Gastrocnemius medialis (tissue), 4 donors: ENCODE data around the gene WDR54. TPM values are rescaled to one million over a fixed set of nuclear protein-coding genes. Genes with fewer than 3 reads are reported as not detected.

Source experiments
- ATAC-seq, 2 donors: fragments of 150-250 bp; one replicate each; pipeline ENCODE4 v1.9.1; 2016
- DNase-seq, 2 donors: peaks; one replicate each; pipeline ENCODE4 v3.0.0-alpha.2; 2019
- H3K27ac ChIP-seq, 4 donors: fragments of 200-600 bp; sonication (generic); 1 replicate in 1 of 4; 2 replicates in 3 of 4; pipeline ENCODE4 v1.5.1; 2016 to 2018; ENCODE audit warnings: mild to moderate bottlenecking in 2 of 4, moderate library complexity in 1 of 4
- H3K27me3 ChIP-seq, 3 donors: fragments of 200-600 bp; sonication (generic) in 2 of 3; 1 replicate in 1 of 3; 2 replicates in 2 of 3; pipeline versions ENCODE4 v1.5.1 to v1.6.0; 2016 to 2019; ENCODE audit warnings: mild to moderate bottlenecking in 1 of 3, moderate library complexity in 1 of 3
- H3K36me3 ChIP-seq, 2 donors: fragments of 200-600 bp; sonication (generic) in 1 of 2; one replicate each; pipeline ENCODE4 v1.5.1; 2017 to 2018
- H3K4me1 ChIP-seq, 2 donors: fragments of 200-600 bp; sonication (generic) in 1 of 2; one replicate each; pipeline ENCODE4 v1.5.1; 2016 to 2017; ENCODE audit warnings: mild to moderate bottlenecking in 2 of 2
- H3K4me3 ChIP-seq, 4 donors: fragments of 200-600 bp; sonication (generic) in 3 of 4; 1 replicate in 1 of 4; 2 replicates in 3 of 4; pipeline ENCODE4 v1.5.1; 2016 to 2019; ENCODE audit warnings: mild to moderate bottlenecking in 2 of 4
- H3K9me3 ChIP-seq, 3 donors: fragments of 200-600 bp; sonication (generic) in 2 of 3; 1 replicate in 1 of 3; 2 replicates in 2 of 3; pipeline ENCODE4 v1.5.1; 2016 to 2019
- POLR2A ChIP-seq, 2 donors: fragments of 450-650 bp; IDR thresholded peaks; one replicate each; pipeline ENCODE4 v1.6.1; 2017; ENCODE audit warnings: antibody characterized with exemption in 2 of 2, mild to moderate bottlenecking in 2 of 2, moderate library complexity in 2 of 2
- in situ Hi-C, 4 donors: fragments of 200-750 bp; cut with MboI; loops; one replicate each; pipeline versions ENCODE4 v1.15.0 to v1.8.0; 2017; ENCODE audit warnings: low sequenced_read_pairs in 4 of 4
- intact Hi-C: fragments of 100-400 bp; cut with DNase I; formaldehyde crosslinking; loops from one replicate; pipeline ENCODE4 v1.15.1; 2023; ENCODE audit warnings: low total_unique reads
- total RNA-seq, 4 donors: library from RNA; depleted of rRNA; stranded (reverse); fragments of >200 nt; gene quantifications; one replicate each; pipeline versions ENCODE4 v1.1.0 to v1.2.3, GENCODE V29; 2016
- TF ChIP-seq, protein P1 (sequence below), 5 experiments: fragments of 450-650 bp in 3 of 5; fragments of 200-600 bp in 2 of 5; sonication (generic) in 2 of 5; IDR thresholded peaks in 4 of 5; conservative IDR thresholded peaks in 1 of 5; 1 replicate in 4 of 5; 2 replicates in 1 of 5; pipeline ENCODE4 v1.5.1; 2016 to 2019; ENCODE audit warnings: antibody characterized with exemption in 5 of 5, mild to moderate bottlenecking in 3 of 5, moderate library complexity in 3 of 5

WDR54 gene
- total RNA-seq, 4 donors from 2014 or later: 0.51 to 2.1 (median 1.4) TPM

DNA sequence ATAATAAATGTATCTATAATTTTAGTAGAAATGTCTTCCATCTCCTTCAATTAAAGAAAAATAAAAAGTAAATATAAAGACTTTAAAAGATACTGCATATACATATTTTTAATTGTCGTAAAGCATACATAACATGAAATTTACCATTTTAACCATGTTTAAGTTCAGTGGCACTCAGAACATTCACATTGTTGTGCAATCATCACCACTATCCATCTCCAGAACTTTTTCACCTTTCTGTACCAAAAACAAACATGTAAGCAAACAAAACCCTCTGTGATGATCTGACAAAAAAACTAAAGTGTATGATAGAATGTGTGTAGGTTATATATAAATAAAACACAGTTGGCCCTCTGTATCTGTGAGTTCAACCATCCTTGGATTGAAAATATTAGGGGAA lies 28.0 kb upstream of the WDR54 start:
- in situ Hi-C loops: no loop called here
- intact Hi-C loops: loop anchor here (10.0 kb wide), 1 partner anchor 569 kb away; the partner anchor contains the start of gene STAMBP
- DNase-seq (no peak), ATAC-seq (no peak)
- no peak for TF ChIP-seq POLR2A (IDR thresholded peaks at IDR 0.05)
- TF ChIP-seq, protein P1, sequence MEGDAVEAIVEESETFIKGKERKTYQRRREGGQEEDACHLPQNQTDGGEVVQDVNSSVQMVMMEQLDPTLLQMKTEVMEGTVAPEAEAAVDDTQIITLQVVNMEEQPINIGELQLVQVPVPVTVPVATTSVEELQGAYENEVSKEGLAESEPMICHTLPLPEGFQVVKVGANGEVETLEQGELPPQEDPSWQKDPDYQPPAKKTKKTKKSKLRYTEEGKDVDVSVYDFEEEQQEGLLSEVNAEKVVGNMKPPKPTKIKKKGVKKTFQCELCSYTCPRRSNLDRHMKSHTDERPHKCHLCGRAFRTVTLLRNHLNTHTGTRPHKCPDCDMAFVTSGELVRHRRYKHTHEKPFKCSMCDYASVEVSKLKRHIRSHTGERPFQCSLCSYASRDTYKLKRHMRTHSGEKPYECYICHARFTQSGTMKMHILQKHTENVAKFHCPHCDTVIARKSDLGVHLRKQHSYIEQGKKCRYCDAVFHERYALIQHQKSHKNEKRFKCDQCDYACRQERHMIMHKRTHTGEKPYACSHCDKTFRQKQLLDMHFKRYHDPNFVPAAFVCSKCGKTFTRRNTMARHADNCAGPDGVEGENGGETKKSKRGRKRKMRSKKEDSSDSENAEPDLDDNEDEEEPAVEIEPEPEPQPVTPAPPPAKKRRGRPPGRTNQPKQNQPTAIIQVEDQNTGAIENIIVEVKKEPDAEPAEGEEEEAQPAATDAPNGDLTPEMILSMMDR (IDR thresholded peaks at IDR 0.05 in 4 of 5, conservative IDR thresholded peaks at IDR 0.05 in 1 of 5): no peak
- no peaks in the 10 kb centered on the region for H3K9me3 ChIP-seq
- no peak overlapping the region for H3K27ac ChIP-seq
- no peaks in the 10 kb centered on the region for H3K27me3 ChIP-seq
- H3K4me3 ChIP-seq: no peak overlapping the region
- peaks cover 25 to 32% of the 10 kb centered on the region in 2 donors for H3K4me1 ChIP-seq
- H3K36me3 ChIP-seq: no peaks in the 10 kb centered on the region

DNA sequence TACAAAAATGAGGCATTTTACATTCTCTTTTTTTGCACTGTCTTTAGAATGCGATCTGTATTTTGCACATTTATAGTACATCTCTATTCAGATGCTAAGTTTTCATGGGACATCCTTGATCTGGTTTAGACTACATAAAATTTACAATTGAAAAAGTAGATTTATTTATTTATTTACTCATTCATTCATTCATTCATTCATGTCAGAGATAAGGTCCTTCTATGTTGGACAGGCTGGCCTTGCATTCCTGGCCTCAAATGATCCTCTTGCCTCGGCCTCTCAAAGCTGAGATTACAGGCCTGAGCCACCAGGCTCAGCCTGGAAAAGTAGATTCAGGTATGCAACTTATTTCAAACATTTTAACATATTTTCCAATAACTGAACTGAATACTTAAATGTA lies 25.4 kb upstream of the WDR54 start:
- no peak for DNase-seq
- no peak for ATAC-seq
- no peak for TF ChIP-seq POLR2A (IDR thresholded peaks at IDR 0.05)
- TF ChIP-seq, protein P1 (IDR thresholded peaks at IDR 0.05 in 4 of 5, conservative IDR thresholded peaks at IDR 0.05 in 1 of 5): no peak
- intact Hi-C loops (loop anchor here (10.0 kb wide), 1 partner anchor 571 kb away; the partner anchor contains the start of gene STAMBP), in situ Hi-C loops (no loop called here)
- Histone ChIP-seq H3K4me3 (no peak overlapping the region), H3K9me3 (no peaks in the 10 kb centered on the region), H3K4me1 (peaks cover 0 to 5% of the 10 kb centered on the region in 2 donors), H3K36me3 (no peaks in the 10 kb centered on the region), H3K27ac (no peak overlapping the region), H3K27me3 (no peaks in the 10 kb centered on the region)

DNA sequence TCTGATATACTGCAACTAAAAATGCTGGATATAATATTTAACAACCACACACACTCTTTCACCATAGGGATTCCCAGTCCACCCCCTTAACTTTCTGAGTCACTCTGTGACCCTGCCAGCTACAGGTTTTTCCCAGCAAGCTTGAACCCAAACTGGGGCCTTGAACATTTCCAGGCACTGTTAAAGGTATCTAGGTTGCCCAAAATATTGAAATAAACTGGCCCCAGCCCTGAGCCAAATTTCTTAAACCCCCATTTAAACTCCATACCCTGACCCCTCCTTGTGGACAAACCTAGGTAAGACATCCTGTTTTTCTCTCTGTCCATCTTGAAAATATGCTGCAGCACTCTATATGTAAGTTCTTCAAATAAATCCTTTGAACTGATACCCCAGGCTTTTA lies 21.7 kb upstream of the WDR54 start:
- H3K27ac ChIP-seq: no peak overlapping the region
- H3K9me3 ChIP-seq: no peaks in the 10 kb centered on the region
- no peak for DNase-seq
- in situ Hi-C loops: no loop called here
- no peak for ATAC-seq
- H3K4me1 ChIP-seq: no peaks in the 10 kb centered on the region
- H3K27me3 ChIP-seq: no peaks in the 10 kb centered on the region
- TF ChIP-seq, protein P1 (IDR thresholded peaks at IDR 0.05 in 4 of 5, conservative IDR thresholded peaks at IDR 0.05 in 1 of 5): peak in 3 of 5 experiments; percentile 10 to 37 (median 20)
- TF ChIP-seq POLR2A (IDR thresholded peaks at IDR 0.05): no peak
- no peaks in the 10 kb centered on the region for H3K36me3 ChIP-seq
- no peak overlapping the region for H3K4me3 ChIP-seq
- intact Hi-C loops: loop anchor here (10.0 kb wide), 1 partner anchor 575 kb away; the partner anchor contains the start of gene STAMBP

DNA sequence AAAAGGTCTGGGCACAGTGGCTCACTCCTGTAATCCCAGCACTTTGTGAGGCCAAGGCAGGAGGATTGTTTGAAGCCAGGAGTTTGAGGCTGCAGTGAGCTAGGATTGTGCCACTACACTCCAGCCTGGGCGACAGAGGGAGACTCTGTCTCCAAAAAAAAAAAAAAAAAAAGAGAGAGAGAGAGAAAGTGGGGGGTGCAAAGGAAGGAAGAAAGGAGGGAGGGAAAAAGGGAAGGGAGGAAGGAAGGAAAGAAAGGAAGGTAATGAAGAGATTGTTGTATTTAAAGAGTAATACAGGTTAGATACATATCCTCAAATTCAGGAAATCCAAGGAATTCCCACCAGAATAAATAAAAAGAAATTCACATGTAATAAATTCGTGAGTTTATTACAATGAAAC lies 19.6 kb upstream of the WDR54 start:
- no peaks in the 10 kb centered on the region for H3K27me3 ChIP-seq
- intact Hi-C loops (no loop called here), in situ Hi-C loops (no loop called here)
- ATAC-seq (no peak), DNase-seq (no peak)
- H3K4me3 ChIP-seq: no peak overlapping the region
- no peaks in the 10 kb centered on the region for H3K4me1 ChIP-seq
- no peak for TF ChIP-seq POLR2A (IDR thresholded peaks at IDR 0.05)
- TF ChIP-seq, protein P1 (IDR thresholded peaks at IDR 0.05 in 4 of 5, conservative IDR thresholded peaks at IDR 0.05 in 1 of 5): no peak
- H3K36me3 ChIP-seq: no peaks in the 10 kb centered on the region
- no peaks in the 10 kb centered on the region for H3K9me3 ChIP-seq
- H3K27ac ChIP-seq: no peak overlapping the region

DNA sequence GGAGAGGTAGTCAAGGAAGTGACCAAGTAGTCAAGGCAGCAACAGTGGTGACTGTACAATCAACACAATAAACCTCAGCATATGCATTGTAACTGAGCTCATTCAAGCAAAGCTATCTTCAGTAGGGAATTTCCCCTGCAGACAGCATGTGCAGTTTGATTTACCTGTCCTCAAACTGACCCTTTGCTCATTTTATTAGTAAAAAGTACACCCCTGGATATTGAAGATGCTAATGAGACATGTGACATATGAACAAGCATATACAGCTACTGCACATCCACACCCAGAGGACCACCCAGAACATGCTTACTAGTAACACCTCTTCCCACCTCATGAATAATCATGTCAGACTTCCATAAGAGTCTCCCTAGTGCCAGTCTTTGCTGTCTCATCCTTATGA lies 15.5 kb upstream of the WDR54 start:
- no peak overlapping the region for H3K4me3 ChIP-seq
- H3K9me3 ChIP-seq: no peaks in the 10 kb centered on the region
- TF ChIP-seq POLR2A (IDR thresholded peaks at IDR 0.05): no peak
- TF ChIP-seq, protein P1 (IDR thresholded peaks at IDR 0.05 in 4 of 5, conservative IDR thresholded peaks at IDR 0.05 in 1 of 5): no peak
- DNase-seq: no peak
- intact Hi-C loops: no loop called here
- in situ Hi-C loops: no loop called here
- no peaks in the 10 kb centered on the region for H3K4me1 ChIP-seq
- H3K36me3 ChIP-seq: no peaks in the 10 kb centered on the region
- H3K27me3 ChIP-seq: peaks cover 0 to 3% (median 0%) of the 10 kb centered on the region in 3 donors
- H3K27ac ChIP-seq: no peak overlapping the region
- ATAC-seq: no peak
